ENCODE measurements around the gene APBB2.
"Not testable (repeated sequence)": the region's sequence is repeated elsewhere in the genome, so short reads cannot be mapped to it uniquely, and the experiment has no call there.

APBB2 gene

DNA sequence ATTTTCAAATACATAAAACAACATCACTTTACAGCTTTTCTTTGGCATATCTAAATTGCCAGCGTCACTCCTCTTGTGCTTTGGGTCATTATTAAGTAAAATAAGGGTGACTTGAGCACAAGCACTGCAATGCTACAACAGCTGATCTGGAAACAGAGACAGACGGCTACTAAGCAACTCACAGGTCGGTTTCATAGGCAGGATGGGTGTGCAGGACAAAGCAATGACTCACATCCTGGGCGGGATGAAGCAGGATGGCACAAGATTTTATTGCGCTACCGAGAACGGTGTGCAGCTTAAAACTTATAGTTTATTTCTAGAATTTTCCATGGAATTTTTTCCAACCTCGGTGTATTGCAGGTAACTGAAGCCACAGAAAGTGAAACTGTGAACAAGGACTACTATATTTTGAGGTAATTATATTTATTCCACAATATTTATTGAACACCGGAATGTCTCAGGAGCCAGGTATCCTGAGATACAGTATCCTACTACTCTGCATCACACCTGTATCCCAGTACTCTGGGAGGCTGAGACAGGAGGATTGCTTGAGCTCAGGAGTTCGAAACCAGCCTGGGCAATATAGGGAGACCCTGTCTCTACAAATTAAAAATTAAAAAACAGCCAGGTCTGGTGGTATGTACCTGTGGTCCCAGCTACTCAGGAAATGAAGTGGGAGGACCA, 215.5 kb downstream of the APBB2 start:
- Histone ChIP-seq H3K9me3 (ENCODE audit: insufficient read depth, low read length) (no peaks in the 10 kb centered on the region), H3K9ac (ENCODE audit: insufficient read length, low read depth) (no peak overlapping the region), H3K4me1 (ENCODE audit: insufficient read depth, insufficient read length) (no peaks in the 10 kb centered on the region), H3K27me3 (ENCODE audit: insufficient read depth, insufficient read length) (no peaks in the 10 kb centered on the region), H3K4me3 (ENCODE audit: insufficient read length, low read depth) (no peak overlapping the region), H3K36me3 (ENCODE audit: insufficient read depth, insufficient read length, low read length) (no peaks in the 10 kb centered on the region)
- no peak for DNase-seq (ENCODE audit: low read depth, low spot score)
- no peak for TF ChIP-seq YY1 (IDR thresholded peaks at IDR 0.05; ENCODE audit: insufficient read depth, insufficient read length)
- TF ChIP-seq ZNF274 (IDR thresholded peaks at IDR 0.05; ENCODE audit: low read depth, low read length): no peak
- TF ChIP-seq SUZ12 (IDR thresholded peaks at IDR 0.05; ENCODE audit: extremely low read depth, insufficient read depth, insufficient read length): no peak

GRCh38 chr4:40995850-40996249, 218.5 kb downstream of the APBB2 start:
- Histone ChIP-seq H3K9me3 (ENCODE audit: insufficient read depth, low read length) (no peaks in the 10 kb centered on the region), H3K36me3 (ENCODE audit: insufficient read depth, insufficient read length, low read length) (no peaks in the 10 kb centered on the region), H3K4me3 (ENCODE audit: insufficient read length, low read depth) (no peak overlapping the region), H3K27me3 (ENCODE audit: insufficient read depth, insufficient read length) (no peaks in the 10 kb centered on the region), H3K4me1 (ENCODE audit: insufficient read depth, insufficient read length) (no peaks in the 10 kb centered on the region), H3K9ac (ENCODE audit: insufficient read length, low read depth) (no peak overlapping the region)
- DNase-seq (ENCODE audit: low read depth, low spot score): no peak
- TF ChIP-seq YY1 (IDR thresholded peaks at IDR 0.05; ENCODE audit: insufficient read depth, insufficient read length): no peak
- no peak for TF ChIP-seq ZNF274 (IDR thresholded peaks at IDR 0.05; ENCODE audit: low read depth, low read length)
- no peak for TF ChIP-seq SUZ12 (IDR thresholded peaks at IDR 0.05; ENCODE audit: extremely low read depth, insufficient read depth, insufficient read length)

DNA sequence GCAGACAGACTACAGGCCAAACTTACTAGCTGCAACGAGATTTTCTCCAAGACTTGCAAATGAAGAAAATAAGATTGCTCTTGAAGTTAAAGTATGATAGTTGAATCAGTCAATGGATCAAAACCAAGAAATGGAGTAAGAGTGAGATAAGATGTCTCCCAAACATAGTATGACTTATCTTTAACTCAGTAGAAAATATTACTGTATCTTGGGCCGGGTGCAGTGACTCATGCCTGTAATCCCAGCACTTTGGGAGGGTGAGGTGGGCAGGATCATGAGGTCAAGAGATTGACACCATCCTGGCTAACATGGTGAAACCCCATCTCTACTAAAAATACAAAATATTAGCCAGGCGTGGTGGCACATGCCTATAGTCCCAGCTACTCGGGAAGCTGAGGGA, 220.0 kb downstream of the APBB2 start:
- not testable (repeated sequence) for H3K27me3 ChIP-seq (ENCODE audit: insufficient read depth, insufficient read length); H3K4me3 ChIP-seq (ENCODE audit: insufficient read length, low read depth); H3K9ac ChIP-seq (ENCODE audit: insufficient read length, low read depth); DNase-seq (ENCODE audit: low read depth, low spot score); H3K4me1 ChIP-seq (ENCODE audit: insufficient read depth, insufficient read length); H3K36me3 ChIP-seq (ENCODE audit: insufficient read depth, insufficient read length, low read length); H3K9me3 ChIP-seq (ENCODE audit: insufficient read depth, low read length)

GRCh38 chr4:40993296-40993693, 221.0 kb downstream of the APBB2 start:
- H3K4me3 ChIP-seq (ENCODE audit: insufficient read length, low read depth); H3K27me3 ChIP-seq (ENCODE audit: insufficient read depth, insufficient read length); H3K4me1 ChIP-seq (ENCODE audit: insufficient read depth, insufficient read length); H3K9ac ChIP-seq (ENCODE audit: insufficient read length, low read depth); H3K36me3 ChIP-seq (ENCODE audit: insufficient read depth, insufficient read length, low read length); DNase-seq (ENCODE audit: low read depth, low spot score); H3K9me3 ChIP-seq (ENCODE audit: insufficient read depth, low read length): not testable (repeated sequence)

GRCh38 chr4:40992472-40993295, 221.7 kb downstream of the APBB2 start:
- Histone ChIP-seq H3K27me3 (ENCODE audit: insufficient read depth, insufficient read length) (no peaks in the 10 kb centered on the region), H3K36me3 (ENCODE audit: insufficient read depth, insufficient read length, low read length) (no peaks in the 10 kb centered on the region), H3K4me1 (ENCODE audit: insufficient read depth, insufficient read length) (no peaks in the 10 kb centered on the region), H3K9me3 (ENCODE audit: insufficient read depth, low read length) (no peaks in the 10 kb centered on the region), H3K4me3 (ENCODE audit: insufficient read length, low read depth) (no peak overlapping the region), H3K9ac (ENCODE audit: insufficient read length, low read depth) (no peak overlapping the region)
- no peak for TF ChIP-seq ZNF274 (IDR thresholded peaks at IDR 0.05; ENCODE audit: low read depth, low read length)
- no peak for TF ChIP-seq YY1 (IDR thresholded peaks at IDR 0.05; ENCODE audit: insufficient read depth, insufficient read length)
- TF ChIP-seq SUZ12 (IDR thresholded peaks at IDR 0.05; ENCODE audit: extremely low read depth, insufficient read depth, insufficient read length): no peak
- no peak for DNase-seq (ENCODE audit: low read depth, low spot score)

DNA sequence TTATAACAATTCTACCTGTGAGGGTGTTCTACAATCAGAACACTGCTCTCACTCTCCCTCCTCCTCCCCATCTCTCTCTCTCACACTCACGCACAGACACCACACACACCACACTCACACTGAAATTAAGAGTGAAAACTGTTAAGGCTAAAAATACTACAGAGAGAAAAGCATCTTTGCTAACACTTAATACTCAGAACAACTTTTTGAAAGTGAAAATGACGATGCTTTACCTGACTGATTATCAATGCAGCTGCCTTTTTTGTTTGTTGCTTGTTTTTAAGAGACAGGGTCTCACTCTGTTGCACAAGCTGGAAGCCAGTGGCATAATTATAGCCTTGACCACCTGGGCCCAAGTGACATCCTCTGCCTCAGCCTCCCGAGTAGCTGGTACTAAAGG, 222.4 kb downstream of the APBB2 start:
- no peak for TF ChIP-seq SUZ12 (IDR thresholded peaks at IDR 0.05; ENCODE audit: extremely low read depth, insufficient read depth, insufficient read length)
- TF ChIP-seq YY1 (IDR thresholded peaks at IDR 0.05; ENCODE audit: insufficient read depth, insufficient read length): no peak
- TF ChIP-seq ZNF274 (IDR thresholded peaks at IDR 0.05; ENCODE audit: low read depth, low read length): no peak
- H3K9ac ChIP-seq (ENCODE audit: insufficient read length, low read depth): no peak overlapping the region
- H3K4me1 ChIP-seq (ENCODE audit: insufficient read depth, insufficient read length): no peaks in the 10 kb centered on the region

GRCh38 chr4:40990899-40991265, 223.5 kb downstream of the APBB2 start:
- H3K27me3 ChIP-seq (ENCODE audit: insufficient read depth, insufficient read length): no peaks in the 10 kb centered on the region
- DNase-seq (ENCODE audit: low read depth, low spot score): no peak

More for the DNA sequence above, 222.4 kb downstream of the APBB2 start:
- H3K27me3 ChIP-seq (ENCODE audit: insufficient read depth, insufficient read length): no peaks in the 10 kb centered on the region
- no peak overlapping the region for H3K4me3 ChIP-seq (ENCODE audit: insufficient read length, low read depth)
- no peaks in the 10 kb centered on the region for H3K9me3 ChIP-seq (ENCODE audit: insufficient read depth, low read length)
- DNase-seq (ENCODE audit: low read depth, low spot score): no peak
- H3K36me3 ChIP-seq (ENCODE audit: insufficient read depth, insufficient read length, low read length): no peaks in the 10 kb centered on the region

More at GRCh38 chr4:40990899-40991265, 223.5 kb downstream of the APBB2 start:
- Histone ChIP-seq H3K4me3 (ENCODE audit: insufficient read length, low read depth) (no peak overlapping the region), H3K36me3 (ENCODE audit: insufficient read depth, insufficient read length, low read length) (no peaks in the 10 kb centered on the region), H3K4me1 (ENCODE audit: insufficient read depth, insufficient read length) (no peaks in the 10 kb centered on the region), H3K9ac (ENCODE audit: insufficient read length, low read depth) (no peak overlapping the region), H3K9me3 (ENCODE audit: insufficient read depth, low read length) (no peaks in the 10 kb centered on the region)
- TF ChIP-seq ZNF274 (IDR thresholded peaks at IDR 0.05; ENCODE audit: low read depth, low read length): no peak
- TF ChIP-seq YY1 (IDR thresholded peaks at IDR 0.05; ENCODE audit: insufficient read depth, insufficient read length): no peak
